ENCODE data around the gene CTNND1.

Gene CTNND1

DNA sequence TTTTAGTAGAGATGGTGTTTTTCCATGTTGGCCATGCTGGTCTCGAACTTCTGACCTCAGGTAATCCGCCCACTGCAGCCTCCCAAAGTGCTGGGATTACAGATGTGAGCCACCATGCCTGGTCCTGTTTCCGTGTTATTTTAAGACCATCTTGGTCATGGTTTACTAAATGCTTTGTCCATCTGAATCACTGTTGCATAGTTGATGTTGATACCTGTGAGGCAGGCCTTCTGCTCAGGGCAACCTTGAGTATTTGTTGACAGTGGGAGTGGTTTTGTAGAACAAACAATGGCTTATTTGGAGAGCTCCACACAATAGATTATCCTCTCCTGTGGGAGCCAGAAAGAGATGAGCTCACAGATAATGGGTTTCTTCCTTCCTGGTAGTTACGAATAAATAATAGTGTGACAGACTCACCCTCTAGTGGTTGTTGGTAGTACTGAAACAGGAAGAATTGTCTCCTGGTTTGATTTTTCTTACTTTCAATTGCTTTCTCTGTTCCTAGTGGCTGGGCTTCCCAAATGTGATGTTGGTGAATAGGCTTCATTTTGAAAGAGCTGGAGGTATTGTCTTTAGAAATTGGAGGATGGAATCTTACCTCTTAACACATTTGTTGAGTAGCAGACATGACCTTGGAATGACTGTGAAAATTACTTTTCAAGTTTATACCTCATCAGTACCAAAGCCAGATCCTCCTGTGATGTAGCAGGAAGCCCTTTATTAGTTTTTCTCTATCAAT, 39.0 kb downstream of the CTNND1 start (continued):
- TF ChIP-seq, protein P1, sequence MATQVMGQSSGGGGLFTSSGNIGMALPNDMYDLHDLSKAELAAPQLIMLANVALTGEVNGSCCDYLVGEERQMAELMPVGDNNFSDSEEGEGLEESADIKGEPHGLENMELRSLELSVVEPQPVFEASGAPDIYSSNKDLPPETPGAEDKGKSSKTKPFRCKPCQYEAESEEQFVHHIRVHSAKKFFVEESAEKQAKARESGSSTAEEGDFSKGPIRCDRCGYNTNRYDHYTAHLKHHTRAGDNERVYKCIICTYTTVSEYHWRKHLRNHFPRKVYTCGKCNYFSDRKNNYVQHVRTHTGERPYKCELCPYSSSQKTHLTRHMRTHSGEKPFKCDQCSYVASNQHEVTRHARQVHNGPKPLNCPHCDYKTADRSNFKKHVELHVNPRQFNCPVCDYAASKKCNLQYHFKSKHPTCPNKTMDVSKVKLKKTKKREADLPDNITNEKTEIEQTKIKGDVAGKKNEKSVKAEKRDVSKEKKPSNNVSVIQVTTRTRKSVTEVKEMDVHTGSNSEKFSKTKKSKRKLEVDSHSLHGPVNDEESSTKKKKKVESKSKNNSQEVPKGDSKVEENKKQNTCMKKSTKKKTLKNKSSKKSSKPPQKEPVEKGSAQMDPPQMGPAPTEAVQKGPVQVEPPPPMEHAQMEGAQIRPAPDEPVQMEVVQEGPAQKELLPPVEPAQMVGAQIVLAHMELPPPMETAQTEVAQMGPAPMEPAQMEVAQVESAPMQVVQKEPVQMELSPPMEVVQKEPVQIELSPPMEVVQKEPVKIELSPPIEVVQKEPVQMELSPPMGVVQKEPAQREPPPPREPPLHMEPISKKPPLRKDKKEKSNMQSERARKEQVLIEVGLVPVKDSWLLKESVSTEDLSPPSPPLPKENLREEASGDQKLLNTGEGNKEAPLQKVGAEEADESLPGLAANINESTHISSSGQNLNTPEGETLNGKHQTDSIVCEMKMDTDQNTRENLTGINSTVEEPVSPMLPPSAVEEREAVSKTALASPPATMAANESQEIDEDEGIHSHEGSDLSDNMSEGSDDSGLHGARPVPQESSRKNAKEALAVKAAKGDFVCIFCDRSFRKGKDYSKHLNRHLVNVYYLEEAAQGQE (tag by site-specific recombination; IDR thresholded peaks at IDR 0.05), result peak; percentile 42; the same call in 1 of the 2 replicates
- TF ChIP-seq OVOL3 (tag by site-specific recombination; IDR thresholded peaks at IDR 0.05), result no peak
- TF ChIP-seq ZBTB17 (tag by site-specific recombination; IDR thresholded peaks at IDR 0.05), result peak; percentile 95
- peak; percentile 25 for TF ChIP-seq GLIS1 (tag by site-specific recombination; IDR thresholded peaks at IDR 0.05)
- peak; percentile 74; the same call in 1 of the 2 replicates for TF ChIP-seq IKZF3 (tag by site-specific recombination; IDR thresholded peaks at IDR 0.05)
- 0 out of 2 replicates have a peak, but pooled peaks have one; percentile 6 for TF ChIP-seq EGR2 (tag by site-specific recombination; IDR thresholded peaks at IDR 0.05; ENCODE audit: low read depth)
- TF ChIP-seq ZNF423 (tag by site-specific recombination; IDR thresholded peaks at IDR 0.05), result no peak
- TF ChIP-seq ZNF2 (tag by site-specific recombination; IDR thresholded peaks at IDR 0.05), result 0 out of 2 replicates have a peak, but pooled peaks have one; percentile 41
- peak; percentile 56; the same call in 1 of the 2 replicates for TF ChIP-seq OSR2 (tag by site-specific recombination; IDR thresholded peaks at IDR 0.05)
- no peak for TF ChIP-seq ZBTB8A (tag by site-specific recombination; IDR thresholded peaks at IDR 0.05)
- 0 out of 2 replicates have a peak, but pooled peaks have one; percentile 27 for TF ChIP-seq SP7 (tag by site-specific recombination; IDR thresholded peaks at IDR 0.05)
- TF ChIP-seq, protein P2, sequence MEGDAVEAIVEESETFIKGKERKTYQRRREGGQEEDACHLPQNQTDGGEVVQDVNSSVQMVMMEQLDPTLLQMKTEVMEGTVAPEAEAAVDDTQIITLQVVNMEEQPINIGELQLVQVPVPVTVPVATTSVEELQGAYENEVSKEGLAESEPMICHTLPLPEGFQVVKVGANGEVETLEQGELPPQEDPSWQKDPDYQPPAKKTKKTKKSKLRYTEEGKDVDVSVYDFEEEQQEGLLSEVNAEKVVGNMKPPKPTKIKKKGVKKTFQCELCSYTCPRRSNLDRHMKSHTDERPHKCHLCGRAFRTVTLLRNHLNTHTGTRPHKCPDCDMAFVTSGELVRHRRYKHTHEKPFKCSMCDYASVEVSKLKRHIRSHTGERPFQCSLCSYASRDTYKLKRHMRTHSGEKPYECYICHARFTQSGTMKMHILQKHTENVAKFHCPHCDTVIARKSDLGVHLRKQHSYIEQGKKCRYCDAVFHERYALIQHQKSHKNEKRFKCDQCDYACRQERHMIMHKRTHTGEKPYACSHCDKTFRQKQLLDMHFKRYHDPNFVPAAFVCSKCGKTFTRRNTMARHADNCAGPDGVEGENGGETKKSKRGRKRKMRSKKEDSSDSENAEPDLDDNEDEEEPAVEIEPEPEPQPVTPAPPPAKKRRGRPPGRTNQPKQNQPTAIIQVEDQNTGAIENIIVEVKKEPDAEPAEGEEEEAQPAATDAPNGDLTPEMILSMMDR (tag by site-specific recombination; IDR thresholded peaks at IDR 0.05), result peak; percentile 46; the same call in 1 of the 2 replicates
- TF ChIP-seq, protein P3, sequence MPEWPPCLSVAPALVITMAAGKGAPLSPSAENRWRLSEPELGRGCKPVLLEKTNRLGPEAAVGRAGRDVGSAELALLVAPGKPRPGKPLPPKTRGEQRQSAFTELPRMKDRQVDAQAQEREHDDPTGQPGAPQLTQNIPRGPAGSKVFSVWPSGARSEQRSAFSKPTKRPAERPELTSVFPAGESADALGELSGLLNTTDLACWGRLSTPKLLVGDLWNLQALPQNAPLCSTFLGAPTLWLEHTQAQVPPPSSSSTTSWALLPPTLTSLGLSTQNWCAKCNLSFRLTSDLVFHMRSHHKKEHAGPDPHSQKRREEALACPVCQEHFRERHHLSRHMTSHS (tag by site-specific recombination; IDR thresholded peaks at IDR 0.05), result no peak
- TF ChIP-seq ZNF366 (tag by site-specific recombination; conservative IDR thresholded peaks at IDR 0.05), result peak; percentile 67

DNA sequence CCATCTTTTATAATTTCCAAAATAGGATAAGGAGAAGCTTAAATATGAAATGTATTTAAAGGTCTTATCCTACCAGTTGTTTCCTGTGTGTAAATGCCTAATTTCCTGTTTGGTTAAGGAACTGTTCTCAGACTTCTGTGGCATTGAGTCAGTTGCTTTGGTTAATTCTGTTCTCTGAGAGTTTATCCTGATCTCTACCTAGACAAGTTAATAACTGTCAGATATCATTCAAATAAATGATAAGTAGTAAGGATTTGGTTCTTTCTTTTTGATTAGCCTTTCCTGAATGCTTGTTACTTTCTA, 39.5 kb downstream of the CTNND1 start:
- CTCF ChIA-PET, result interaction anchor here (0.5 to 5.6 kb wide), 48 partner anchors 10 to 1347 kb away, joined by 3 to 151 read pairs (median 5); partner anchors contain the start of genes BTBD18, CTNND1, SELENOH and UBE2L6
- H3K9me3 ChIP-seq (ENCODE audit: control insufficient read depth, insufficient read depth, low read depth, low read length), result no peaks in the 10 kb centered on the region
- H3K36me3 ChIP-seq (ENCODE audit: control insufficient read depth in 2 of 2, insufficient read depth in 1 of 2, low read length in 2 of 2), result peaks cover 31 to 71% of the 10 kb centered on the region in 2 experiments
- POLR2A ChIA-PET, result interaction anchor here (1.0 to 2.0 kb wide), 8 partner anchors 11 to 129 kb away, joined by 3 to 16 read pairs (median 7); partner anchors contain the start of genes CTNND1, MED19, SELENOH and TMX2
- no peak overlapping the region for H3K4me3 ChIP-seq (ENCODE audit: low read depth, low read length)
- H3K27ac ChIP-seq (ENCODE audit: extremely low read depth, low read depth, low read length), result no peak overlapping the region
- no peaks in the 10 kb centered on the region for H3K4me1 ChIP-seq (ENCODE audit: control insufficient read depth, insufficient read depth, low read length)
- TF ChIP-seq ZBTB48 (tag by site-specific recombination; IDR thresholded peaks at IDR 0.05), result no peak
- TF ChIP-seq ZNF311 (tag by site-specific recombination; IDR thresholded peaks at IDR 0.05; ENCODE audit: borderline replicate concordance), result no peak
- no peak for TF ChIP-seq ZNF2 (tag by site-specific recombination; IDR thresholded peaks at IDR 0.05)
- TF ChIP-seq, protein P4, sequence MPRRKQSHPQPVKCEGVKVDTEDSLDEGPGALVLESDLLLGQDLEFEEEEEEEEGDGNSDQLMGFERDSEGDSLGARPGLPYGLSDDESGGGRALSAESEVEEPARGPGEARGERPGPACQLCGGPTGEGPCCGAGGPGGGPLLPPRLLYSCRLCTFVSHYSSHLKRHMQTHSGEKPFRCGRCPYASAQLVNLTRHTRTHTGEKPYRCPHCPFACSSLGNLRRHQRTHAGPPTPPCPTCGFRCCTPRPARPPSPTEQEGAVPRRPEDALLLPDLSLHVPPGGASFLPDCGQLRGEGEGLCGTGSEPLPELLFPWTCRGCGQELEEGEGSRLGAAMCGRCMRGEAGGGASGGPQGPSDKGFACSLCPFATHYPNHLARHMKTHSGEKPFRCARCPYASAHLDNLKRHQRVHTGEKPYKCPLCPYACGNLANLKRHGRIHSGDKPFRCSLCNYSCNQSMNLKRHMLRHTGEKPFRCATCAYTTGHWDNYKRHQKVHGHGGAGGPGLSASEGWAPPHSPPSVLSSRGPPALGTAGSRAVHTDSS (tag by site-specific recombination; IDR thresholded peaks at IDR 0.05), result no peak
- TF ChIP-seq ZNF302 (tag by site-specific recombination; IDR thresholded peaks at IDR 0.05; ENCODE audit: low read depth), result no peak
- no peak for TF ChIP-seq ZNF19 (tag by site-specific recombination; IDR thresholded peaks at IDR 0.05; ENCODE audit: low read depth)
- no peak for TF ChIP-seq KLF16 (tag by site-specific recombination; IDR thresholded peaks at IDR 0.05)
- TF ChIP-seq, protein P5, sequence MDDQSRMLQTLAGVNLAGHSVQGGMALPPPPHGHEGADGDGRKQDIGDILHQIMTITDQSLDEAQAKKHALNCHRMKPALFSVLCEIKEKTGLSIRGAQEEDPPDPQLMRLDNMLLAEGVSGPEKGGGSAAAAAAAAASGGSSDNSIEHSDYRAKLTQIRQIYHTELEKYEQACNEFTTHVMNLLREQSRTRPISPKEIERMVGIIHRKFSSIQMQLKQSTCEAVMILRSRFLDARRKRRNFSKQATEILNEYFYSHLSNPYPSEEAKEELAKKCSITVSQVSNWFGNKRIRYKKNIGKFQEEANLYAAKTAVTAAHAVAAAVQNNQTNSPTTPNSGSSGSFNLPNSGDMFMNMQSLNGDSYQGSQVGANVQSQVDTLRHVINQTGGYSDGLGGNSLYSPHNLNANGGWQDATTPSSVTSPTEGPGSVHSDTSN (CRISPR knock-in tag; IDR thresholded peaks at IDR 0.05), result no peak
- no peak for TF ChIP-seq ZFP3 (tag by site-specific recombination; IDR thresholded peaks at IDR 0.05; ENCODE audit: low read depth)
- TF ChIP-seq TRIM28 (IDR thresholded peaks at IDR 0.05; ENCODE audit: borderline replicate concordance, low read length), result no peak
- TF ChIP-seq, protein P6, sequence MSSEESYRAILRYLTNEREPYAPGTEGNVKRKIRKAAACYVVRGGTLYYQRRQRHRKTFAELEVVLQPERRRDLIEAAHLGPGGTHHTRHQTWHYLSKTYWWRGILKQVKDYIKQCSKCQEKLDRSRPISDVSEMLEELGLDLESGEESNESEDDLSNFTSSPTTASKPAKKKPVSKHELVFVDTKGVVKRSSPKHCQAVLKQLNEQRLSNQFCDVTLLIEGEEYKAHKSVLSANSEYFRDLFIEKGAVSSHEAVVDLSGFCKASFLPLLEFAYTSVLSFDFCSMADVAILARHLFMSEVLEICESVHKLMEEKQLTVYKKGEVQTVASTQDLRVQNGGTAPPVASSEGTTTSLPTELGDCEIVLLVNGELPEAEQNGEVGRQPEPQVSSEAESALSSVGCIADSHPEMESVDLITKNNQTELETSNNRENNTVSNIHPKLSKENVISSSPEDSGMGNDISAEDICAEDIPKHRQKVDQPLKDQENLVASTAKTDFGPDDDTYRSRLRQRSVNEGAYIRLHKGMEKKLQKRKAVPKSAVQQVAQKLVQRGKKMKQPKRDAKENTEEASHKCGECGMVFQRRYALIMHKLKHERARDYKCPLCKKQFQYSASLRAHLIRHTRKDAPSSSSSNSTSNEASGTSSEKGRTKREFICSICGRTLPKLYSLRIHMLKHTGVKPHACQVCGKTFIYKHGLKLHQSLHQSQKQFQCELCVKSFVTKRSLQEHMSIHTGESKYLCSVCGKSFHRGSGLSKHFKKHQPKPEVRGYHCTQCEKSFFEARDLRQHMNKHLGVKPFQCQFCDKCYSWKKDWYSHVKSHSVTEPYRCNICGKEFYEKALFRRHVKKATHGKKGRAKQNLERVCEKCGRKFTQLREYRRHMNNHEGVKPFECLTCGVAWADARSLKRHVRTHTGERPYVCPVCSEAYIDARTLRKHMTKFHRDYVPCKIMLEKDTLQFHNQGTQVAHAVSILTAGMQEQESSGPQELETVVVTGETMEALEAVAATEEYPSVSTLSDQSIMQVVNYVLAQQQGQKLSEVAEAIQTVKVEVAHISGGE (tag by site-specific recombination; conservative IDR thresholded peaks at IDR 0.05; ENCODE audit: low read depth), result no peak
